Kidney glomerular epithelial cell (primary cell): Measurements from ENCODE around the gene SETDB2.
"Not testable (repeated sequence)": the region's sequence is repeated elsewhere in the genome, so short reads cannot be mapped to it uniquely, and the experiment has no call there.

Source experiments
- DNase-seq: peaks from one replicate; lab custom pipeline; 2025; lab: John Stamatoyannopoulos, UW

Gene SETDB2

GRCh38 chr13:49464621-49465325 is 20.7 kb downstream of the SETDB2 start:
- DNase-seq: no peak

- DNase-seq: peak; percentile 37
These were observed 22.3 kb downstream of the SETDB2 start for GRCh38 chr13:49466292-49466838.

GRCh38 chr13:49472186-49472585 is 28.1 kb downstream of the SETDB2 start:
- no peak for DNase-seq

DNA sequence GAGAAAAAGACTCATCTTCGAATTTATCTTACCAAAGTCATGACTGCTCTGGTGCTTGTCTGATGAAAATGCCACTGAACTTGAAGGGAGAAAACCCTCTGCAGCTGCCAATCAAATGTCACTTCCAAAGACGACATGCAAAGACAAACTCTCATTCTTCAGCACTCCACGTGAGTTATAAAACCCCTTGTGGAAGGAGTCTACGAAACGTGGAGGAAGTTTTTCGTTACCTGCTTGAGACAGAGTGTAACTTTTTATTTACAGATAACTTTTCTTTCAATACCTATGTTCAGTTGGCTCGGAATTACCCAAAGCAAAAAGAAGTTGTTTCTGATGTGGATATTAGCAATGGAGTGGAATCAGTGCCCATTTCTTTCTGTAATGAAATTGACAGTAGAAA is 32.5 kb downstream of the SETDB2 start:
- no peak for DNase-seq

GRCh38 chr13:49481788-49482187 is 37.7 kb downstream of the SETDB2 start:
- DNase-seq: no peak

DNA sequence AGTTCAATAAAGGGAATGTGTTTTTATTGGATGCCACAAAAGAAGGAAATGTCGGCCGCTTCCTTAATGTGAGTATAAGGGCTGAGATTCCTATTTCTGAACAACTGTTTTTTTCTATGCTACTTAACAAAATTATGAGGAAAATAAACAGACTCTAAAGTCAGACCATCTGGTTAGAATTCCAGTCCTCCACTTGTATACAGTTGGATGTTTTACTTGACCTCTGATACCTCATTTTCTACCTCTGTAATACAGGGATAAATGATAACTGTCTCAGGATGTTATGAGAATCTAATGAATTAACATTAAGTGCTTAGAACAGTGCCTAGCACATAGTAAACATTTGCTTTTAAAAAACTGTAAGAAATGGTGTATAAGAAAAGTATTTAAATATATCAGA is 44.5 kb downstream of the SETDB2 start:
- no peak for DNase-seq

- no peak for DNase-seq
These were observed 50.6 kb downstream of the SETDB2 start for GRCh38 chr13:49494645-49495044.

- DNase-seq: peak; percentile 25
These were observed 52.0 kb downstream of the SETDB2 start, which contains the start of gene PHF11 for GRCh38 chr13:49495783-49496762. Gene PHF11, plus strand, starts transcription at chr13:49495953. Its CDS starts 49 bp downstream, at chr13:49496002.

DNA sequence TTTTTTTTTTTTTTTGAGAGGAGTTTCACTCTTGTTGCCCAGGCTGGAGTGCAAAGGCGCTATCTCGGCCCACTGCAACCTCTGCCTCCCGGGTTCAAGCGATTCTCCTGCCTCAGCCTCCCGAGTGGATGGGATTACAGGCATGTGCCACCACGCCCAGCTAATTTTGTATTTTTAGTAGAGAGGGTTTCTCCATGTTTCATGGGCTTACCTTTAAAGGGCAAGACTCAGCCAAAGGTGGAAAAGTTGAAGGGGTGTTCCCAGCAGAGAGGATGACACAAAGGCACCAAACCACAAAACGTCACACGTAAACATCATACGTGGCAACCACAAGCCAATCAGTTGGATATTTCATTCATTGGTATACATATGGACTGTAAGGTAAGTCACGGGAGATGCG is 52.8 kb downstream of the SETDB2 start:
- not testable (repeated sequence) for DNase-seq

GRCh38 chr13:49497272-49497671 is 53.2 kb downstream of the SETDB2 start:
- DNase-seq: no peak

GRCh38 chr13:49498206-49498605 is 54.1 kb downstream of the SETDB2 start:
- no peak for DNase-seq

DNA sequence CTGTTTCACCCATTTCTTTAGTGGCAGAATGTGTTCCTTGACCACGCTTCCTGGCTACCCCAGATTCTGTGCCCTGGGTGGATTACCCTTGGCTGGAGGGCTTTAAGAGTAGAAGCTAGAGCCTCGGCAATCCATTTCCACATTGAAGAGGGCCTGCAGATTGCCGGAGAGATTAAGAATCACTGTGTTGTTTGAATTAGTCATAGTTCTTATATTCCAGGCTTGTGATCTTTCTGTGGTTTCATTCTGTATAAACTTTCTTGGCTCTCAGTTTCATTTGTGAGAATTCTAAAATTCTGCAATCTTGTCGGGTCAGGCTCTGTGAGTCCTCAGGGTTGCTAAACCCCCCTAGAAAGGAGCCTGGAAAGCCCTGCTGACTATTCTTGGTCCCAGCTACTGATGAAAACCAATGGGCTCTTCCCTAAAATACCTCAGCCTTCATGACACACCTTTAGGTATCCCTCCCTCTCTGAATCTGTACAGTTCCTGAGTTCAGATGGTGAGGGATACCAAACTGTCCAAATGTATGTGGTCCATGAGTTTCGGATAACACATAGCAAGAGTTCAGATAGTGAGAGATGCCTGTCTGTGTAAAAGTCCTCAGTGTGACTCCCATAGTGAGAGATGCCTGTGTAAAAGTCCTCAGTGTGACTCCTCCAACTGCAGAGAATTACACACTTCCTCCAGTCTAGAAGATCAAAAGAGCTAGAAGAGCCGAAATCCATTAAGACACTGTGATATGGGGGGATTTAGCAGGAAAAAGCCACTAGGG is 56.0 kb downstream of the SETDB2 start:
- no peak for DNase-seq

- DNase-seq: no peak
These were observed 58.9 kb downstream of the SETDB2 start for GRCh38 chr13:49502954-49503353.

GRCh38 chr13:49503951-49504350 is 59.9 kb downstream of the SETDB2 start:
- no peak for DNase-seq

DNA sequence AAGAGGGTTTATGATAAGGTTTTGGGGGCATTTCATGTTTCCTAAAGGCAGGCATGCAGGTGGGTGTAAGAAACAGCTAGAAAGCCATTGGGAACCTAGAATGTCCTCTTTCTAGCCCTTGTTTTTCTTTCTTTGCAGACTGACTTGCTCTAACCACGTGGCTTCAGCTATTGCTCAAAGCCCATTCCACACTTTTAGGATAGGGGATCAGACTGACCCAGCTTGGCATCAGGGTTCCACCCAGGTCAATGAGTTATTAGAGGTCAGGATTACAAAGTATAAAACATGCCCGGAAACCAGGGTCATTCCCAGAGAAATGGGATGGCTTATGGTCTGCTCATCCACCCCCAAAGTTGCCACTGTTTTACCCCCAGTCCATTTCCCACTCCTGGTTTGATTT is 68.5 kb downstream of the SETDB2 start:
- DNase-seq: no peak

DNA sequence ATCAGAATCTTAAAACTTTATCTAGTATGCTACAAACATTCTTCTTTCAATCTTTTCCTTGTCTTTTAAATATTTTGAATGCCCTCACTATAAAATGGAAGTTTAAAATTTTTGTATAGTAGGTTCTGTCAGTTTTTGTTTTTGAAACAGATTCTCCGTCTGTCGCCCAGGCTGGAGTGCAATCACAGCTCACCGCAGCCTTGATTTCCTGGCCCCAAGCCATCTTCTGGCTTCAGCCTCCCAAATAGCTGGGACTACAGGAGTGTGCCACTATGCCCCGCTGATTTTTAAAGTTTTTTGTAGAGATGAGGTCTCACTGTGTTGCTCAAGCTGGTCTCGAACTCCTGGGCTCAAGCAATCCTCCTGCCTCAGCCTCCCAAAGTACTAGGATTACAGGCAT is 72.4 kb downstream of the SETDB2 start:
- DNase-seq: no peak

GRCh38 chr13:49517461-49517860 is 73.4 kb downstream of the SETDB2 start:
- DNase-seq: no peak

DNA sequence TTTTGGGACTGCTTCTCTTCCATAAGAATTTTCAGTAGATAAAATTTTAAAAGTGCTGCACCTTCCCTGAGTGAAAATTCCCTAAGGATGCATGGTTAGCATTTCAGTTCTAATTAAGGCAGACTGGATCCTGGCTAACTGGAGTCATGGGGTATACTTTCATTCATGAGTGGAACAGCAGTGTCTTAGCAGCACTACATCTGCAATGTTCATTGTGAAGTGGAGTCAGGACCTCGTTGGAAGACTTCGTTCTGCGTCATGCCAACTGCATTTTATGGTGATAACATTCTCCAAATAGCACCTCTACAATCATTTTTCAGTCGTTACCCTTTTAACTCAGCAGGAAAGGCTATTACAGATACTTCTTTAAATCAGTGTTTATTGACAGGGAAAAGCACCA is 77.2 kb downstream of the SETDB2 start:
- no peak for DNase-seq

GRCh38 chr13:49524740-49525501 is 80.8 kb downstream of the SETDB2 start:
- no peak for DNase-seq

DNA sequence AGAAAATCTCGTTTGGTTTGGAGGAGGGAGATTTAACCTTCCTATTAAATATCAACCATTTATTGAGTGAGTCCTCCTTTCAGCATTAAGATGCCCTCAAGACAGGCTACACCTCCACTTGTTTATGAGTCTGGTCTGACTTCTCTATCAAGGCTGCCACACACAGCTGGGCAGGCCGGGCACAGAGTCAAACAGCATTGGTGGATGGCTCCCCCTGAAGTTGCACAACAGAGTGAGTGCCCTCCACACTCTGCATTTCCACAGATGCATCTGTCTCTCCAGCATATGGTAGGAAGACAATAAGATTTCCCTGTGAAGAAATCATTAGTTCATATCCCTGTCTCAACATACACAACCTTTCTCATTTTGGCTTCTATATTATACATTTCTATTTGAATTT is 83.0 kb downstream of the SETDB2 start:
- no peak for DNase-seq

- DNase-seq: no peak
These were observed 84.1 kb downstream of the SETDB2 start for GRCh38 chr13:49528161-49528560.
